Measurements from ENCODE around the gene CUL9. TPM values are rescaled to one million over a fixed set of nuclear protein-coding genes. Genes with fewer than 3 reads are reported as not detected.

CUL9 gene
- total RNA-seq, 1 donor from 2014 or later, result 51.6 TPM

DNA sequence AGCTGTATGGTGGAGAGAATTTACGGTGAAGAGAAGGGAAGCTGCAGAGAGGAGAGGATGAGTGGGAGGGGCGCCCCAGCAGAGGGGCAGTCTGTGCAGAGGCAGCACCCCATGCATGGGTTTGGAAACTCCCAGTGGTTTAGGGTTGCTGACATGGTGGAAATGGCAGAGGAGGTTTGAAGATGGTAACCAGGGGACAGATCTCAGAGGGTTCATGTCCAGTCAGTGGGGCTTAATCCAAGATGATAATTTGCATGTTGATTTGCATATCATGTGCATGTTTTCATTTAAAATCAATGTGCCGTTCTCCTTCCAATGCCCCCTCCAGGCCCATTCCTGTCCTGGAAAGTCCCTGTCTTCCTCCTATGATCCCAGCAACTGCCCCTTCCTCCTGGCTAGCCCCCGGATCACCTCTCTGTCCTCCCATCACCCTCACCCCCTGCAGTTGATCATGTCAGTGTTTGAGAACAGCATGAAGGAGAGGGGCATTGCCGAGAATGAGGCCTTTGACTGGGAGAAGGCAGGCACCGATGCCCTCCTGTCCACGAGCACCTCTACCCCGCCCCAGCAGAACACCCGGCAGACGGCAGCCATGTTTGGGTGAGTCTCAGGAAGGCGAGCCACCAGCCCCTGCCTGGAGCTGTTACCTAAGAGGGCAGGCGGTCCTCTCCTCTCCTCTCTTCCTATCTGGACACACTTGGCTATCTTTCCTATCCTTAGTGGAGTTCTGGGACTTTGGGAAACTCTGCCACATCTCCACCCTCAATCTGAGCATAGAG, 75.6 kb downstream of the CUL9 start:
- Mint-ChIP-seq H3K9me3 (ENCODE audit: unreplicated experiment) (peaks cover 15% of the 10 kb centered on the region), H3K36me3 (ENCODE audit: unreplicated experiment) (peaks cover 13% of the 10 kb centered on the region), H3K4me3 (ENCODE audit: unreplicated experiment) (no peak overlapping the region), H3K27me3 (ENCODE audit: unreplicated experiment) (peaks cover 20% of the 10 kb centered on the region), H3K4me1 (ENCODE audit: low read depth, unreplicated experiment) (peaks cover 2% of the 10 kb centered on the region), H3K27ac (ENCODE audit: unreplicated experiment) (no peak overlapping the region)
- no peak for TF ChIP-seq CTCF (IDR thresholded peaks at IDR 0.05; ENCODE audit: partially characterized antibody, unreplicated experiment)
- no peak for DNase-seq

- H3K27me3 Mint-ChIP-seq (ENCODE audit: unreplicated experiment), result peaks cover 16% of the 10 kb centered on the region
- H3K4me1 Mint-ChIP-seq (ENCODE audit: low read depth, unreplicated experiment), result peaks cover 2% of the 10 kb centered on the region
- H3K9me3 Mint-ChIP-seq (ENCODE audit: unreplicated experiment), result peaks cover 13% of the 10 kb centered on the region
- no peak overlapping the region for H3K27ac Mint-ChIP-seq (ENCODE audit: unreplicated experiment)
- DNase-seq, result no peak
- no peak overlapping the region for H3K4me3 Mint-ChIP-seq (ENCODE audit: unreplicated experiment)
- TF ChIP-seq CTCF (IDR thresholded peaks at IDR 0.05; ENCODE audit: partially characterized antibody, unreplicated experiment), result no peak
- peaks cover 13% of the 10 kb centered on the region for H3K36me3 Mint-ChIP-seq (ENCODE audit: unreplicated experiment)
These were observed 76.2 kb downstream of the CUL9 start for GRCh38 chr6:43258180-43258579.

DNA sequence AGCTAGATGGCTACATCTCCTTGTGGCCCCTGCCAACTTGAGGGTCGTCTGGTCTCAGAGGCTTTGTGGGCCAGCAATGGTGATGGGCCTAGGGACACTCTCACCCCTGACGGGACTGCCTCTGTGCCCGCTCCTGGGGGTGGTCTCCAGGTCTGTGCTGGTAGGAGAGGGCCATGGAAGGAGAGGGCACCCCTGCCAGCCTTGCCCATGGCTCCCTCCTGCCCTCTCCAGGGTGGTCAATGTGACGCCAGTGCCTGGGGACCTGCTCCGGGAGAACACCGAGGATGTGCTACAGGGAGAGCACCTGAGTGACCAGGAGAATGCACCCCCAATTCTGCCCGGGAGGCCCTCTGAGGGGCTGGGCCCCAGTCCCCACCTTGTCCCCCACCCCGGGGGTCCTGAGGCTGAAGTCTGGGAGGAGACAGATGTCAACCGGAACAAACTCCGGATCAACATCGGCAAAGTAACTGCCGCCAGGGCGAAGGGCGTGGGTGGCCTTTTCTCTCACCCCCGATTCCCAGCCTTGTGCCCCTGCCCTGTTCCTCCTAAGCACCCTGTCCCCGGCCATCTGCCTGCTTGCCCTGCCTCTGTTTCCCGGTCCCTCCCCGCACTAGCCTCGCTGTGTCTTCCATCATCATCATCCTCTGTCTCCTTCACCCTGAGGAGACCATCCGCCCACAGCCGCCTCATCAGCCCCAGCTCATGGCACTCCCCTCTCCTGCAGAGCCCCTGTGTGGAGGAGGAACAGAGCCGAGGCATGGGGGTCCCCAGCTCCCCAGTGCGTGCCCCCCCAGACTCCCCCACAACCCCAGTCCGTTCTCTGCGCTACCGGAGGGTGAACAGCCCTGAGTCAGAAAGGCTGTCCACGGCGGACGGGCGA, 77.1 kb downstream of the CUL9 start:
- TF ChIP-seq CTCF (IDR thresholded peaks at IDR 0.05; ENCODE audit: partially characterized antibody, unreplicated experiment), result no peak
- Mint-ChIP-seq H3K4me3 (ENCODE audit: unreplicated experiment) (no peak overlapping the region), H3K36me3 (ENCODE audit: unreplicated experiment) (peaks cover 13% of the 10 kb centered on the region), H3K4me1 (ENCODE audit: low read depth, unreplicated experiment) (peaks cover 2% of the 10 kb centered on the region), H3K9me3 (ENCODE audit: unreplicated experiment) (peaks cover 13% of the 10 kb centered on the region), H3K27ac (ENCODE audit: unreplicated experiment) (no peak overlapping the region), H3K27me3 (ENCODE audit: unreplicated experiment) (peaks cover 18% of the 10 kb centered on the region)
- no peak for DNase-seq

GRCh38 chr6:43260791-43261190, 78.8 kb downstream of the CUL9 start:
- Mint-ChIP-seq H3K27ac (ENCODE audit: unreplicated experiment) (no peak overlapping the region), H3K4me3 (ENCODE audit: unreplicated experiment) (no peak overlapping the region), H3K27me3 (ENCODE audit: unreplicated experiment) (peaks cover 19% of the 10 kb centered on the region), H3K4me1 (ENCODE audit: low read depth, unreplicated experiment) (peaks cover under 1% of the 10 kb centered on the region), H3K9me3 (ENCODE audit: unreplicated experiment) (peaks cover 11% of the 10 kb centered on the region), H3K36me3 (ENCODE audit: unreplicated experiment) (peaks cover 8% of the 10 kb centered on the region)
- no peak for TF ChIP-seq CTCF (IDR thresholded peaks at IDR 0.05; ENCODE audit: partially characterized antibody, unreplicated experiment)
- no peak for DNase-seq
